ENCODE measurements around the gene EML2. TPM values are rescaled to one million over a fixed set of nuclear protein-coding genes. Genes with fewer than 3 reads are reported as not detected.
"Not testable (repeated sequence)": the region's sequence is repeated elsewhere in the genome, so short reads cannot be mapped to it uniquely, and the experiment has no call there.

Gene EML2
- total RNA-seq, 1 donor from 2014 or later, result 4.6 TPM

GRCh38 chr19:45615795-45616703 lies 23.1 kb downstream of the EML2 start:
- peak; percentile 62 for DNase-seq (ENCODE audit: low spot score)

- not testable (repeated sequence) for DNase-seq (ENCODE audit: low spot score)
Observed at GRCh38 chr19:45615056-45615455, 24.1 kb downstream of the EML2 start.

GRCh38 chr19:45613926-45614725 lies 25.1 kb downstream of the EML2 start:
- no peak for DNase-seq (ENCODE audit: low spot score)

DNA sequence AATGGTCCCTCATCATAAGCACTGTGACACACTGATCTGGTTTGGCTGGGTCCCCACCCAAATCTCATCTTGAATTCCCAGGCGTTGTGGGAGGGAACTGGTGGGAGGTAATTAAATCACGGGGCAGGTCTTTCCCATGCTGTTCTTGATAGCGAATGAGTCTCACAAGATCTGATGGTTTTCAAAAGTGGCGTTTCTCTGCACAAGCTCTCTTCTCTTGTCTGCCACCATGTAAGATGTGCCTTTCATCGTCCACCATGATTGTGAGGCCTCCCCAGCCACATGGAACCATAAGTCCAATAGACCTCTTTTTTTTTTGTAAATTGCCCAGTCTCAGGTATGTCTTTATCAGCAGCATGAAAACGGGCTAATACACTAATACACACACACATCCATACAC lies 30.2 kb downstream of the EML2 start:
- DNase-seq (ENCODE audit: low spot score), result no peak

GRCh38 chr19:45607071-45608029 lies 31.8 kb downstream of the EML2 start:
- DNase-seq (ENCODE audit: low spot score), result peak; percentile 82

GRCh38 chr19:45601524-45602374 lies 37.4 kb downstream of the EML2 start, which contains the start of gene GPR4:
Gene GPR4, minus strand, starts transcription at chr19:45602212. Its CDS starts 10,346 bp downstream, at chr19:45591866.
- no peak for DNase-seq (ENCODE audit: low spot score)

- no peak for DNase-seq (ENCODE audit: low spot score)
Observed at GRCh38 chr19:45601115-45601514, 38.1 kb downstream of the EML2 start.

DNA sequence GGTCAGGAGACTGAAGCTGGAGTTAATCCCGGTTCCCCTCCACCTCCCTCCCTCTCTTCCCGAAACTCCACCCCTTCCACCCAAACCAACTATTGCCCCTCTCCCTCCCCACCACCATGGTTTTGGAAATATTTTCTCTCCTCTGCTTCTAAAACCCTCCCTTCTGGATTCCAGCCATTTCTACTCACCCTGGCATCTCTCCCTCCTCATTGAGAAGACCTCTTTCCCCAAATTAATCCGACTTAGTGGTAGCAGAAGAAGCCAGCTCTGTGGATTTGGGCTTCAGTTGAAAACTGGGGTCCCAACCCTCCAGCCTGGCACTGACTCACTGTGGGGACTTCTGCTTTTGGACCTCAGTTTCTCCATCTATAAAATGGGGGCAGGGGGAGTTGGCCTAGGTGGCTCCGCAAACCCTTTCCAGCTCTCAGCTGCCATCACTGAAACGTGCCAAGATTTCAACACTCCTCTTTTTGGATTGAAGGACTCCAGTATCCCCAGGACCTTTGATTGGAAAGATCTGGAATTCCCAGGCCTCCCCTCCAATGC lies 38.8 kb downstream of the EML2 start:
- DNase-seq (ENCODE audit: low spot score), result no peak

DNA sequence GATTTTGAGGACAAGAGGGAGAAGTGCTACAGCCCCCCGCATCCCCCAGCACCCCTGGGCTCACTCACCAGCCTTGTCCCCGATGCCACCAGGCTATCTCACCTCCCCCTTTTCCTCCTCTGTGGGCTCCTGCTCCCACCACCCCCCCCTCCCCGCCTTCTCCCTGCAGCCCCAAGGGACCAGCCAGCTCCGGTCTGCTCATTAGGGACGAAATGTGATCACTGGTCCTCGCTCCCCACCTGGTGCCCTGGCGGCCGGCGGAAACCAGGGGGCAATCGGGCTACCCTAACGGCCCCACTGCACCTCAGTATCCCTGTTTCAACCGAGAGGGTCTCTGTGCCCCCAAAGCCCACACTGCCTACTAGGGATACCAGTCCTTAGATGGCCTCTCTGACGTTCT lies 39.9 kb downstream of the EML2 start:
- DNase-seq (ENCODE audit: low spot score), result no peak

DNA sequence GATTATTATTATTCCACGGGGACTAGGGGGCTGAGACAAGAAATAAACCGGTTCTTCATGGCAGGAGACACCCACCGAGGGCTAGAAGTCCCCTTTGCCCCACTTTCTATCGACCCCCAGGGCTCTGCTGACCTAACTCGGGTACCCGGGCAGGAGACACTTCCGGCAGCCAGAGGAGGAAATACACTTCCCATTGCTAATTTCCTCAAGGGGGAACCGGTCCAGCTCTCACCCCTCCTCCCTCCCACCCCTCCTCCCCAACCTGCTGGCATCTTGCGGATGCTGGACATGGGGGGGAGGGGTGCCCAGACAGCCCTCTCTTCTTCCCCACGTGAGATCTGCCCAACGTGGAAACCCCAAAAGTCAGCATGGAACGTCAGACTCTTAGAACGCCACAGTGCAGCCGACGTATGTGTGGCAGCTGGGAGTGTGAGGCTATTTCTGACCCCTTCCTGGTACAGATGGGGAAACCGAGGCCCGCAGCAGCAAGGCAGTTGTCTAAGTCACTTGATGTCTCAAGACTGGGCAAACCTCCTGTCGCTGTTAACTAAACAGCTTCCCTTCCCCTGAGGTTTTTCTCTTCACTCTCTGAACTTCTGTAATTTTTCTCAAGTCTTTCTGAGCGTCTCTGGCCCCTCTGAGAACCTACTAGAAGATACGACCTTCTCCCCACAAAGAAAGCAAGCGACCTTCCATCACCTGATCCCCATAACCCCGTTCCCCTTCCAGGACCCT lies 40.8 kb downstream of the EML2 start:
- DNase-seq (ENCODE audit: low spot score), result no peak

DNA sequence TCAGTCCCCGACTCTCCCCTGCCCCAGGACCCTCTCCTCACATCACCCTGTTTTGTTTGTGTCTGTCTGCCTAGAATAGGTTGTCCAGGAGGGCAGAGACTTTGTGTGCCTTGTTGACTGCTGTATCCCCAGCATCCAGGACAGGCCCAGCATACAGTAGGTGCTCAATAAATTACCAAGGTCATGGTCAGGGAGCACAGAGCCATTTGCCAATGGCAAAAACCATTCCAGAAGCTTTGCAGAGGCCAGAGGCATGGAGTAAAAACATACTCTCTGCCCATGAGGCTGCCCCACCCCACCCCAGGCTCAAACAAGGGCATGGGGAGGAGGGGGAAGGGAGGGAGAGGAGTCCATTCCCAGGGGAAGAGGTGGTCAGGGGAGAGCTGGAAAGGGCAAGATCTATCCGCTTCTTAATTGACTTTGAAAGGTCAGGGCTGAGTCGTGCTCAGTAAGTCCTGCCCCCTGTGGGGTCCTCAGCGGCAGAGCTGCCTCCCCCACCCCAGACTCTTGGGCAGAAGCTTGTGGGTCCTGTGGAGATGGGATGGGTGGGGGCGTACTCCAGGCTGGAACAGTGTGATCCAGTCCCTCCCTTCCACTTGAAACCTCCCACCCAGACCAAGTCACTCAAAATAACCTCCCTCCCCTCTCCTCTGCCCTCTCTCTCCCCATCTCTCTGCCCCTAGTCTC lies 41.6 kb downstream of the EML2 start:
- no peak for DNase-seq (ENCODE audit: low spot score)

GRCh38 chr19:45595814-45596213 lies 43.4 kb downstream of the EML2 start:
- DNase-seq (ENCODE audit: low spot score), result no peak

GRCh38 chr19:45593520-45593919 lies 45.7 kb downstream of the EML2 start:
- no peak for DNase-seq (ENCODE audit: low spot score)

- no peak for DNase-seq (ENCODE audit: low spot score)
Observed at GRCh38 chr19:45592366-45592765, 46.8 kb downstream of the EML2 start.

GRCh38 chr19:45591638-45592005 lies 47.6 kb downstream of the EML2 start:
- DNase-seq (ENCODE audit: low spot score), result no peak

GRCh38 chr19:45591004-45591637 lies 48.1 kb downstream of the EML2 start:
- DNase-seq (ENCODE audit: low spot score), result no peak

GRCh38 chr19:45590300-45591003 lies 48.7 kb downstream of the EML2 start:
- no peak for DNase-seq (ENCODE audit: low spot score)

DNA sequence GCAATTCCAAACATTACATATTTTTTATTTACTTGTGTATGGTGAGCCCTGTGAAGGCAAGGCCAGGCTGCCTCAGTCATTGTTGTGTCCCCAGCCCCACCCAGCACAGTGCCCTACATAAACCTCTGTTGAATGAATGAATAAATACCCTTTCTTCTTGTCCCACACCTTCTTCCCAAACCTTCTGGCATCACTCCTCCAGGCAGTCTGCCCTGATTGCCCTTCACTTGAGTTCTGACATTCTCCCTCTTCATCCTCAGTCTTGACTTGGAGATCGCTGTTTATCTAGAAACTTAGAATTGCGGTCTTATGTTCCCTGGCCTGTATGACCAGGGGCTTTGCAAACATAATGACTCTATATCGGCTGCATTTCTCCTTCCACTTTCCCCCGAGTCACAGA lies 49.4 kb downstream of the EML2 start:
- no peak for DNase-seq (ENCODE audit: low spot score)
